ENCODE data around the gene BACE1. TPM values are rescaled to one million over a fixed set of nuclear protein-coding genes. Genes with fewer than 3 reads are reported as not detected.

BACE1 gene
- total RNA-seq, 1 donor from 2014 or later = 8.2 TPM

DNA sequence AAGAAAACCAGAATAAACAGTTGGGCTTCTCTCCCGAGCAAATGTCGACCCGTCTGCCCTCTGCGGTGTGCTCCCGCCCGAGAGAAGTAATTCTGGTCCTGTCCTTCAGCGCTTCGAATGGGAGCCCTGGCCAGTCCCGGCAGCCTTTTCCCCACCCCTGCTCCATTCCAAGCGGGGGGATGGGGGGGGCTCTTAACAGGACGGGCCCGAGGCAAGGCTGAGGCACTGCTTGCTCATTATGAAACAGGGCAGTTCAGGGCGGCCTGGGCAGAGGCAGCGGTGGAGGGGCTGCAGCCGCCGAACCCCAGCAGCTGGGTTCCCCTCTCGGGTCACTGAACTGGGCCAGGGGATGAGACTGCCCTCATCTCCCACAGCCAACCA lies 15.8 kb downstream of the BACE1 start:
- no peak overlapping the region for H3K4me3 ChIP-seq
- H3K4me3 Mint-ChIP-seq = no peak overlapping the region

DNA sequence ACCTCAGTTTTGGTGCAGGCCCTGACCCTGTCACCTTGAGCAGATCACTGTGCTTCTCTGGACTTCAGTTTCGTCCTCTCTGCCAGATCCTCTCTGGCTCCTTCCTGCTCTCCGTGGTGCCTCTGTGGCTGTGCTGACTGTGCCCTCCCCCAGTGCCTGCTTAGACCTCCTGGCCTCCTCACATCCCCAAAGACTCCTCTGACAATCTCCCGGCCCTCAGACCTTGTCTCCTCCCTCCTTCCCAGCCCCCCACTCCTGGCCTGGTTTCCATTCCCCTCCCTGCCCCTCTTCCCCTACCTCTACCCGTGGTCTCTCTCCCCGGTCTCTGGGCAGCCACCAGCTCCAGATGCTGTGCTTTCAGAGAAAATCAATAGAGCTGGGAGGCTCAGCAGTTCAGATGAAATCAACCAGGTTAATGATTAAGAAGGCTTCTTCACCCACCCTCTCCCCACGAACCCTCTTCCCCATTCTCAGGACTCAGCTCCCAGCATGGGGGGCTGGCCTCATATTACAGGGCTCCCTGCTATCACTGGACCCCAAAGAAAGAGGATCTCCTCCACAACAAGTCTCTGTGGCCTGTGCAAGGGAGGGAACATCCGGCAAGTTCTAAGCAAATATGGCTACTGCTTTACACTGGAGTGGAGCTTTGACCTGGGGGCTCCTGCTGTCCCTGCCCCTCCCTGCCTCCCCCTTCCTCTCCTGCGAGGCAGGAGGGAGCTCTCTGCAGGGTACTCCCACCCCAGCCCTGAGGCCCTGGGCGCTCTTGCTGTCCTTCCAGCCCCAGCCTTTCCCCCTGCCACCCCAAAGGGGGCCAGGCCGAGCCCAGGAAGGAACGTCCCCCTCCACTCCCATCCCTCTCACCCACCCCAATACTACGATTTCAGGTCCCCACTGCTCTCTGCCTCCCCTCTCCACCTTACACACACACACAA lies 16.4 kb downstream of the BACE1 start:
- Histone ChIP-seq H3K4me3 (no peak overlapping the region), H2AFZ (replicated peaks) (peak overlapping the region; percentile 87), H3K9me3 (ENCODE audit: low read depth) (no peaks in the 10 kb centered on the region), H3K4me2 (peak overlapping the region; percentile 59), H4K20me1 (ENCODE audit: low read depth) (no peaks in the 10 kb centered on the region), H3K27me3 (no peaks in the 10 kb centered on the region), H3K9ac (no peak overlapping the region), H3K79me2 (ENCODE audit: low read depth) (no peaks in the 10 kb centered on the region), H3K4me1 (peaks cover 22% of the 10 kb centered on the region), H3K36me3 (no peaks in the 10 kb centered on the region), H3F3A (ENCODE audit: low read depth) (peaks cover 24% of the 10 kb centered on the region), H3K27ac (peak overlapping the region; percentile 67)
- Mint-ChIP-seq H3K4me3 (peak overlapping the region; percentile 13), H3K36me3 (no peaks in the 10 kb centered on the region), H3K27me3 (ENCODE audit: insufficient read depth, low read depth) (peaks cover 11% of the 10 kb centered on the region), H3K4me1 (peaks cover 22% of the 10 kb centered on the region), H3K9me3 (no peaks in the 10 kb centered on the region), H3K27ac (peak overlapping the region; percentile 72)
- peak; percentile 20 for DNase-seq (ENCODE audit: low spot score)
- TF ChIP-seq EZH2 (IDR thresholded peaks at IDR 0.05) (no peak), EZH2phosphoT487 (IDR thresholded peaks at IDR 0.05) (no peak)
- TF ChIP-seq, protein P1, sequence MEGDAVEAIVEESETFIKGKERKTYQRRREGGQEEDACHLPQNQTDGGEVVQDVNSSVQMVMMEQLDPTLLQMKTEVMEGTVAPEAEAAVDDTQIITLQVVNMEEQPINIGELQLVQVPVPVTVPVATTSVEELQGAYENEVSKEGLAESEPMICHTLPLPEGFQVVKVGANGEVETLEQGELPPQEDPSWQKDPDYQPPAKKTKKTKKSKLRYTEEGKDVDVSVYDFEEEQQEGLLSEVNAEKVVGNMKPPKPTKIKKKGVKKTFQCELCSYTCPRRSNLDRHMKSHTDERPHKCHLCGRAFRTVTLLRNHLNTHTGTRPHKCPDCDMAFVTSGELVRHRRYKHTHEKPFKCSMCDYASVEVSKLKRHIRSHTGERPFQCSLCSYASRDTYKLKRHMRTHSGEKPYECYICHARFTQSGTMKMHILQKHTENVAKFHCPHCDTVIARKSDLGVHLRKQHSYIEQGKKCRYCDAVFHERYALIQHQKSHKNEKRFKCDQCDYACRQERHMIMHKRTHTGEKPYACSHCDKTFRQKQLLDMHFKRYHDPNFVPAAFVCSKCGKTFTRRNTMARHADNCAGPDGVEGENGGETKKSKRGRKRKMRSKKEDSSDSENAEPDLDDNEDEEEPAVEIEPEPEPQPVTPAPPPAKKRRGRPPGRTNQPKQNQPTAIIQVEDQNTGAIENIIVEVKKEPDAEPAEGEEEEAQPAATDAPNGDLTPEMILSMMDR (IDR thresholded peaks at IDR 0.05) = no peak

More for the DNA sequence above, 15.8 kb downstream of the BACE1 start:
- no peaks in the 10 kb centered on the region for H3K79me2 ChIP-seq (ENCODE audit: low read depth)
- H4K20me1 ChIP-seq (ENCODE audit: low read depth) = no peaks in the 10 kb centered on the region
- peak overlapping the region; percentile 72 for H3K27ac Mint-ChIP-seq
- H3K4me2 ChIP-seq = peak overlapping the region; percentile 59
- H3K27me3 ChIP-seq = no peaks in the 10 kb centered on the region
- peak; percentile 73 for DNase-seq (ENCODE audit: low spot score)
- peak overlapping the region; percentile 61 for H3K27ac ChIP-seq
- peak overlapping the region; percentile 87 for H2AFZ ChIP-seq (replicated peaks)
- no peak overlapping the region for H3K9ac ChIP-seq
- H3K9me3 ChIP-seq (ENCODE audit: low read depth) = no peaks in the 10 kb centered on the region
- H3K4me1 ChIP-seq = peaks cover 22% of the 10 kb centered on the region
- peaks cover 11% of the 10 kb centered on the region for H3K27me3 Mint-ChIP-seq (ENCODE audit: insufficient read depth, low read depth)
- no peaks in the 10 kb centered on the region for H3K9me3 Mint-ChIP-seq
- peaks cover 22% of the 10 kb centered on the region for H3K4me1 Mint-ChIP-seq
- TF ChIP-seq, protein P1 (IDR thresholded peaks at IDR 0.05) = no peak
- no peak for TF ChIP-seq EZH2 (IDR thresholded peaks at IDR 0.05)
- no peaks in the 10 kb centered on the region for H3K36me3 Mint-ChIP-seq
- peaks cover 24% of the 10 kb centered on the region for H3F3A ChIP-seq (ENCODE audit: low read depth)
- no peaks in the 10 kb centered on the region for H3K36me3 ChIP-seq

DNA sequence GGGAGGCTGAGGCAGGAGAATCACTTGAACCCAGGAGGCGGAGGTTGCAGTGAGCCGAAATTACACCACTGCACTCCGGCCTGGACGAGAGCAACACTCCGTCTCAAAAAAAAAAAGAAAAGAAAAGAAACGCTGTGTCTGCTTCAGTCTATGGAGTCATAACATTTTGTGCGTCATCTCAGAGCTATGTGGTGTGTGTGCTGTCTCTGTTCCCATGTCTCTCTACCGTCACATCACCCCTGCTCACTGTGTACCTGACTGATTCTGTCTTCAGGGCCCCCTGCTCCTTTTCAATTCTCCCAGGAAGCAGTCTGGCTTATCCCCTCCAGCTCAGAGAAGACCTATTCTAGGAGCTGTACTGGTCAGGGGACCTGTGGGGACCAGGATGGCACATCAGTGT lies 17.9 kb downstream of the BACE1 start:
- Histone ChIP-seq H3K4me3 (no peak overlapping the region), H3K9me3 (ENCODE audit: low read depth) (no peaks in the 10 kb centered on the region), H3K9ac (no peak overlapping the region), H3K4me1 (peaks cover 22% of the 10 kb centered on the region), H3F3A (ENCODE audit: low read depth) (peaks cover 29% of the 10 kb centered on the region), H3K27ac (no peak overlapping the region), H2AFZ (replicated peaks) (no peak overlapping the region), H3K79me2 (ENCODE audit: low read depth) (no peaks in the 10 kb centered on the region), H4K20me1 (ENCODE audit: low read depth) (no peaks in the 10 kb centered on the region), H3K36me3 (no peaks in the 10 kb centered on the region), H3K4me2 (no peak overlapping the region), H3K27me3 (no peaks in the 10 kb centered on the region)
- Mint-ChIP-seq H3K9me3 (no peaks in the 10 kb centered on the region), H3K4me3 (no peak overlapping the region), H3K4me1 (peaks cover 22% of the 10 kb centered on the region), H3K27me3 (ENCODE audit: insufficient read depth, low read depth) (peaks cover 10% of the 10 kb centered on the region), H3K27ac (peak overlapping the region; percentile 66), H3K36me3 (no peaks in the 10 kb centered on the region)
- DNase-seq (ENCODE audit: low spot score) = no peak
- no peak for TF ChIP-seq EZH2phosphoT487 (IDR thresholded peaks at IDR 0.05)
- TF ChIP-seq, protein P1 (IDR thresholded peaks at IDR 0.05) = no peak
- TF ChIP-seq EZH2 (IDR thresholded peaks at IDR 0.05) = no peak

All from neural progenitor cell (in vitro differentiated cells).